ENCODE measurements around the gene WDR4.

DNA sequence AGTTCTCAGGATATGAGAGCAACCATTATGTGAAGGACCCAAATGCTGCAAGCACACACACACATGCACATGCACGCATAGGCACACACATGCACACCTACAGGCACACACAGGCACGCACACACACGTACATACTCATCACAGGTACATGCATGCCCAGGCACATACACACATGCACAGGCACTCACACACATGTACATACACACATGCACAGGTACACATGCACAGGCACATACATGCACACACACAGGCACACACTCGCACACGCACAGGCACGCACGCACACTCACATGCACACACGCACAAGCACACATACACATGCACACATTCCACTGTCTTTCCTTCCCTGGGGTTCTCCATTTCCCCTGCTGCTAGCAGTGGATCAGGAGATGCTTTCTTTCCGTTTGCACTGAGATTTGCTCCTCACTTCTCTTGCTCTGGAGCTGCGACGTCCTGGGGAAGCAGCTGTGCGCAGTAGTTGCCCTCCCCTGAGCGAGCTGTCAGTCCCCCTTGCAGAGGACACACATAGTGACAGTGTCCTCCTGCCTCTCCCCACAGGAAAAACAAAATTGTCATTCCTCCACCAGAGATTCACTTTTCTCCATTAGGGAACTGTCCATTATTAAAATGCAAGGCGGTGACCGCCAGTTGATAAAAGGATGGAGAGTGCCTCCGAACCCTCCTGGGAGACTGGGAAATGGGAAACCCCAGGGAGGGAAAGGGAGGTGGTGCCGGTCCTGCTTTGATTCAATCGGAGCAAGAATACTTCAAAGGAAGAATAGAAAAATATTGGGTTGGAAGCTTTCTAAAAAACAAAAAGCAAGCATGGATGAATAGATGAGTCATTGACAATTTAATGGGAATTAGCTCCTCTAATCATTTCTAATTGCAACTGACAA is 69.5 kb downstream of the WDR4 start:
- TF ChIP-seq, protein P1, sequence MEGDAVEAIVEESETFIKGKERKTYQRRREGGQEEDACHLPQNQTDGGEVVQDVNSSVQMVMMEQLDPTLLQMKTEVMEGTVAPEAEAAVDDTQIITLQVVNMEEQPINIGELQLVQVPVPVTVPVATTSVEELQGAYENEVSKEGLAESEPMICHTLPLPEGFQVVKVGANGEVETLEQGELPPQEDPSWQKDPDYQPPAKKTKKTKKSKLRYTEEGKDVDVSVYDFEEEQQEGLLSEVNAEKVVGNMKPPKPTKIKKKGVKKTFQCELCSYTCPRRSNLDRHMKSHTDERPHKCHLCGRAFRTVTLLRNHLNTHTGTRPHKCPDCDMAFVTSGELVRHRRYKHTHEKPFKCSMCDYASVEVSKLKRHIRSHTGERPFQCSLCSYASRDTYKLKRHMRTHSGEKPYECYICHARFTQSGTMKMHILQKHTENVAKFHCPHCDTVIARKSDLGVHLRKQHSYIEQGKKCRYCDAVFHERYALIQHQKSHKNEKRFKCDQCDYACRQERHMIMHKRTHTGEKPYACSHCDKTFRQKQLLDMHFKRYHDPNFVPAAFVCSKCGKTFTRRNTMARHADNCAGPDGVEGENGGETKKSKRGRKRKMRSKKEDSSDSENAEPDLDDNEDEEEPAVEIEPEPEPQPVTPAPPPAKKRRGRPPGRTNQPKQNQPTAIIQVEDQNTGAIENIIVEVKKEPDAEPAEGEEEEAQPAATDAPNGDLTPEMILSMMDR (IDR thresholded peaks at IDR 0.05): no peak
- TF ChIP-seq POLR2A (IDR thresholded peaks at IDR 0.05): no peak

Data from heart left ventricle (tissue), 13 donors.